HepG2 (cell line): ENCODE results near the gene RPTOR. TPM values are rescaled to one million over a fixed set of nuclear protein-coding genes. Genes with fewer than 3 reads are reported as not detected.

ENCODE experiments used
- CENPT ChIP-seq: sonication (generic); formaldehyde crosslinking; IDR thresholded peaks from 2 replicates; pipeline ENCODE4 v1.8.0; 2022; ENCODE audit warnings: low read depth, mild to moderate bottlenecking, moderate library complexity, missing genetic modification reagents
- FOXO1 ChIP-seq: sonication (generic); formaldehyde crosslinking; IDR thresholded peaks from 2 replicates; pipeline ENCODE4 v1.4.0; 2020; ENCODE audit warnings: missing genetic modification reagents
- IRX3 ChIP-seq: sonication (generic); formaldehyde crosslinking; IDR thresholded peaks from 2 replicates; pipeline ENCODE4 v1.8.1; 2023; ENCODE audit warnings: mild to moderate bottlenecking, low read depth, missing genetic modification reagents, borderline replicate concordance
- NFKB2 ChIP-seq: sonication (generic); formaldehyde crosslinking; IDR thresholded peaks from 2 replicates; pipeline ENCODE4 v1.4.0; 2020; ENCODE audit warnings: missing genetic modification reagents, borderline replicate concordance
- NRL ChIP-seq: sonication (generic); formaldehyde crosslinking; IDR thresholded peaks from 2 replicates; pipeline ENCODE4 v1.5.0; 2020; ENCODE audit warnings: missing genetic modification reagents, mild to moderate bottlenecking, moderate library complexity, borderline replicate concordance
- SMC3 ChIP-seq: IDR thresholded peaks from 2 replicates; pipeline ENCODE4 v1.6.1; 2011; ENCODE audit warnings: low read length, improper control_type of control experiment
- SPEN ChIP-seq: sonication (generic); formaldehyde crosslinking; IDR thresholded peaks from 2 replicates; pipeline ENCODE4 v1.5.1; 2020; ENCODE audit warnings: low read depth, mild to moderate bottlenecking, missing genetic modification reagents
- ZFP41 ChIP-seq: sonication (generic); formaldehyde crosslinking; IDR thresholded peaks from 2 replicates; pipeline ENCODE4 v1.4.0; 2020; ENCODE audit warnings: mild to moderate bottlenecking, missing genetic modification reagents, borderline replicate concordance
- polyA plus RNA-seq, 8 experiments: library from polyadenylated mRNA; depleted of rRNA in 3 of 8; stranded (reverse) in 7 of 8; unstranded in 1 of 8; fragments of >200 nt; fragmentation: Illumina TruSeq in 4 of 8; extraction: Trizol in 4 of 8; gene quantifications; 2 replicates each; pipeline versions ENCODE4 v1.2.1 to v1.2.3, GENCODE V29; 2011 to 2016; ENCODE audit warnings: low read depth in 4 of 8, missing spikeins in 1 of 8, mixed read lengths in 1 of 8; ENCODE audit not compliant: insufficient read depth in 1 of 8
- total RNA-seq, 5 experiments: library from RNA; depleted of rRNA; stranded (reverse); fragments of >200 nt; fragmentation: Illumina TruSeq; extraction: Trizol; gene quantifications; 2 replicates each; pipeline ENCODE4 v1.2.3, GENCODE V29; 2016; ENCODE audit warnings: low read depth in 1 of 5
- TF ChIP-seq, protein P1 (sequence below), 2 experiments: fragments of 450-650 bp in 1 of 2; sonication (generic) in 1 of 2; formaldehyde crosslinking in 1 of 2; IDR thresholded peaks; 2 replicates each; pipeline versions ENCODE4 v1.6.1 to v1.8.0; 2016 to 2022; ENCODE audit warnings: antibody characterized with exemption in 1 of 2, mild to moderate bottlenecking in 1 of 2, missing genetic modification reagents in 1 of 2
- TF ChIP-seq, protein P2 (sequence below): fragments of 450-650 bp; IDR thresholded peaks from 2 replicates; pipeline ENCODE4 v1.6.1; 2017
- TF ChIP-seq, protein P3 (sequence below): sonication (generic); formaldehyde crosslinking; IDR thresholded peaks from 2 replicates; pipeline ENCODE4 v1.8.0; 2023; ENCODE audit warnings: mild to moderate bottlenecking, missing genetic modification reagents
- TF ChIP-seq, protein P4 (sequence below): sonication (generic); formaldehyde crosslinking; IDR thresholded peaks from 2 replicates; pipeline ENCODE4 v1.5.1; 2020; ENCODE audit warnings: mild to moderate bottlenecking, missing genetic modification reagents, moderate library complexity

Gene RPTOR
- total and polyA plus RNA-seq, 2 of the 13 experiments (the other 11 are each of a cell fraction or from before 2014, with no cell fraction given), result 6.6 to 25.3 TPM

DNA sequence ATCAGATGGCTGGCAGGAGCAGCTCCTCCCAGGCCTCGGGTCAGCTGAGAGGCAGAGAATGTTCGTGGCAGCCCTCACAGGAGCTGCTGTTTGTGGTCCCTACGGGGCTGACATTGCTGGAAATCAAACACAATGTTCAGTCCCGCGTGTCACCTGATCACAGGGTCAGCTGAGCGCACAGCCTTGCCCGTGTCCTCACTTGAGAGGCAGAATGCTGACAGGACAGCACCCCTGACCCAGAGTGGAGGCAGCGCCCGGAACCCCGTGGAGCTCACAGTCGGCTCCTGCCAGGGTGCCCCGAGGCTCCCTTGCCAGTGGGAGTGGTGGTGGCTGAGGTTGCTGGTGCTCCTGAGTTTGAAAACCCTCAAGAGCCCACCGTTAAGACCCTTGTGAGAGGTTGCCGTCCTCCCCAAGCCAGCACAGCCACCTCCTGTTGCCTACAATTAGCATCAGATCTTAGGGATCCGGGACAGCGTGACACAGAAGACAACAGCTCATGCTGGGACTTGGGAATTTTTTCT lies 443.4 kb downstream of the RPTOR start (continued):
- TF ChIP-seq, protein P1, sequence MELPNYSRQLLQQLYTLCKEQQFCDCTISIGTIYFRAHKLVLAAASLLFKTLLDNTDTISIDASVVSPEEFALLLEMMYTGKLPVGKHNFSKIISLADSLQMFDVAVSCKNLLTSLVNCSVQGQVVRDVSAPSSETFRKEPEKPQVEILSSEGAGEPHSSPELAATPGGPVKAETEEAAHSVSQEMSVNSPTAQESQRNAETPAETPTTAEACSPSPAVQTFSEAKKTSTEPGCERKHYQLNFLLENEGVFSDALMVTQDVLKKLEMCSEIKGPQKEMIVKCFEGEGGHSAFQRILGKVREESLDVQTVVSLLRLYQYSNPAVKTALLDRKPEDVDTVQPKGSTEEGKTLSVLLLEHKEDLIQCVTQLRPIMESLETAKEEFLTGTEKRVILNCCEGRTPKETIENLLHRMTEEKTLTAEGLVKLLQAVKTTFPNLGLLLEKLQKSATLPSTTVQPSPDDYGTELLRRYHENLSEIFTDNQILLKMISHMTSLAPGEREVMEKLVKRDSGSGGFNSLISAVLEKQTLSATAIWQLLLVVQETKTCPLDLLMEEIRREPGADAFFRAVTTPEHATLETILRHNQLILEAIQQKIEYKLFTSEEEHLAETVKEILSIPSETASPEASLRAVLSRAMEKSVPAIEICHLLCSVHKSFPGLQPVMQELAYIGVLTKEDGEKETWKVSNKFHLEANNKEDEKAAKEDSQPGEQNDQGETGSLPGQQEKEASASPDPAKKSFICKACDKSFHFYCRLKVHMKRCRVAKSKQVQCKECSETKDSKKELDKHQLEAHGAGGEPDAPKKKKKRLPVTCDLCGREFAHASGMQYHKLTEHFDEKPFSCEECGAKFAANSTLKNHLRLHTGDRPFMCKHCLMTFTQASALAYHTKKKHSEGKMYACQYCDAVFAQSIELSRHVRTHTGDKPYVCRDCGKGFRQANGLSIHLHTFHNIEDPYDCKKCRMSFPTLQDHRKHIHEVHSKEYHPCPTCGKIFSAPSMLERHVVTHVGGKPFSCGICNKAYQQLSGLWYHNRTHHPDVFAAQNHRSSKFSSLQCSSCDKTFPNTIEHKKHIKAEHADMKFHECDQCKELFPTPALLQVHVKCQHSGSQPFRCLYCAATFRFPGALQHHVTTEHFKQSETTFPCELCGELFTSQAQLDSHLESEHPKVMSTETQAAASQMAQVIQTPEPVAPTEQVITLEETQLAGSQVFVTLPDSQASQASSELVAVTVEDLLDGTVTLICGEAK (IDR thresholded peaks at IDR 0.05), result no peak
- TF ChIP-seq, protein P1 (CRISPR knock-in tag; IDR thresholded peaks at IDR 0.05), result peak; percentile 44; the same call in 1 of the 2 replicates
- TF ChIP-seq CENPT (CRISPR knock-in tag) (peak; percentile 61; the same call in 1 of the 2 replicates), FOXO1 (CRISPR knock-in tag) (no peak), NRL (CRISPR knock-in tag) (0 out of 2 replicates have a peak, but pooled peaks have one; percentile 75), ZFP41 (CRISPR knock-in tag) (no peak), SPEN (peak; percentile 61; the same call in 1 of the 2 replicates), SMC3 (no peak), NFKB2 (peak; percentile 65; the same call in 1 of the 2 replicates), IRX3 (CRISPR knock-in tag) (0 out of 2 replicates have a peak, but pooled peaks have one; percentile 58)
- TF ChIP-seq, protein P2, sequence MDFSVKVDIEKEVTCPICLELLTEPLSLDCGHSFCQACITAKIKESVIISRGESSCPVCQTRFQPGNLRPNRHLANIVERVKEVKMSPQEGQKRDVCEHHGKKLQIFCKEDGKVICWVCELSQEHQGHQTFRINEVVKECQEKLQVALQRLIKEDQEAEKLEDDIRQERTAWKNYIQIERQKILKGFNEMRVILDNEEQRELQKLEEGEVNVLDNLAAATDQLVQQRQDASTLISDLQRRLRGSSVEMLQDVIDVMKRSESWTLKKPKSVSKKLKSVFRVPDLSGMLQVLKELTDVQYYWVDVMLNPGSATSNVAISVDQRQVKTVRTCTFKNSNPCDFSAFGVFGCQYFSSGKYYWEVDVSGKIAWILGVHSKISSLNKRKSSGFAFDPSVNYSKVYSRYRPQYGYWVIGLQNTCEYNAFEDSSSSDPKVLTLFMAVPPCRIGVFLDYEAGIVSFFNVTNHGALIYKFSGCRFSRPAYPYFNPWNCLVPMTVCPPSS, result no peak
- TF ChIP-seq, protein P3, sequence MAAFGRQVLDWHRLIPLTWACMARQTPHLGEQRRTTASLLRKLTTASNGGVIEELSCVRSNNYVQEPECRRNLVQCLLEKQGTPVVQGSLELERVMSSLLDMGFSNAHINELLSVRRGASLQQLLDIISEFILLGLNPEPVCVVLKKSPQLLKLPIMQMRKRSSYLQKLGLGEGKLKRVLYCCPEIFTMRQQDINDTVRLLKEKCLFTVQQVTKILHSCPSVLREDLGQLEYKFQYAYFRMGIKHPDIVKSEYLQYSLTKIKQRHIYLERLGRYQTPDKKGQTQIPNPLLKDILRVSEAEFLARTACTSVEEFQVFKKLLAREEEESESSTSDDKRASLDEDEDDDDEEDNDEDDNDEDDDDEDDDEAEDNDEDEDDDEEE (CRISPR knock-in tag), result peak; percentile 28; the same call in 1 of the 2 replicates
- TF ChIP-seq, protein P4, sequence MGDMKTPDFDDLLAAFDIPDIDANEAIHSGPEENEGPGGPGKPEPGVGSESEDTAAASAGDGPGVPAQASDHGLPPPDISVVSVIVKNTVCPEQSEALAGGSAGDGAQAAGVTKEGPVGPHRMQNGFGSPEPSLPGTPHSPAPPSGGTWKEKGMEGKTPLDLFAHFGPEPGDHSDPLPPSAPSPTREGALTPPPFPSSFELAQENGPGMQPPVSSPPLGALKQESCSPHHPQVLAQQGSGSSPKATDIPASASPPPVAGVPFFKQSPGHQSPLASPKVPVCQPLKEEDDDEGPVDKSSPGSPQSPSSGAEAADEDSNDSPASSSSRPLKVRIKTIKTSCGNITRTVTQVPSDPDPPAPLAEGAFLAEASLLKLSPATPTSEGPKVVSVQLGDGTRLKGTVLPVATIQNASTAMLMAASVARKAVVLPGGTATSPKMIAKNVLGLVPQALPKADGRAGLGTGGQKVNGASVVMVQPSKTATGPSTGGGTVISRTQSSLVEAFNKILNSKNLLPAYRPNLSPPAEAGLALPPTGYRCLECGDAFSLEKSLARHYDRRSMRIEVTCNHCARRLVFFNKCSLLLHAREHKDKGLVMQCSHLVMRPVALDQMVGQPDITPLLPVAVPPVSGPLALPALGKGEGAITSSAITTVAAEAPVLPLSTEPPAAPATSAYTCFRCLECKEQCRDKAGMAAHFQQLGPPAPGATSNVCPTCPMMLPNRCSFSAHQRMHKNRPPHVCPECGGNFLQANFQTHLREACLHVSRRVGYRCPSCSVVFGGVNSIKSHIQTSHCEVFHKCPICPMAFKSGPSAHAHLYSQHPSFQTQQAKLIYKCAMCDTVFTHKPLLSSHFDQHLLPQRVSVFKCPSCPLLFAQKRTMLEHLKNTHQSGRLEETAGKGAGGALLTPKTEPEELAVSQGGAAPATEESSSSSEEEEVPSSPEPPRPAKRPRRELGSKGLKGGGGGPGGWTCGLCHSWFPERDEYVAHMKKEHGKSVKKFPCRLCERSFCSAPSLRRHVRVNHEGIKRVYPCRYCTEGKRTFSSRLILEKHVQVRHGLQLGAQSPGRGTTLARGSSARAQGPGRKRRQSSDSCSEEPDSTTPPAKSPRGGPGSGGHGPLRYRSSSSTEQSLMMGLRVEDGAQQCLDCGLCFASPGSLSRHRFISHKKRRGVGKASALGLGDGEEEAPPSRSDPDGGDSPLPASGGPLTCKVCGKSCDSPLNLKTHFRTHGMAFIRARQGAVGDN (CRISPR knock-in tag), result peak; percentile 39
